IPS-15b (cell line): ENCODE data around the gene CHP2.
"Not testable (repeated sequence)": the region's sequence is repeated elsewhere in the genome, so short reads cannot be mapped to it uniquely, and the experiment has no call there.

Experiments
- H3K27me3 ChIP-seq: one replicate; pipeline ENCODE4 v1.6.1; 2013; ENCODE audit warnings: low read length; ENCODE audit not compliant: control insufficient read depth, insufficient read depth
- H3K36me3 ChIP-seq: one replicate; pipeline ENCODE4 v1.6.1; 2013; ENCODE audit warnings: low read length; ENCODE audit not compliant: control insufficient read depth, insufficient read depth
- H3K4me1 ChIP-seq: one replicate; pipeline ENCODE4 v1.6.1; 2013; ENCODE audit warnings: mild to moderate bottlenecking, low read length; ENCODE audit not compliant: control insufficient read depth, insufficient read depth
- H3K4me3 ChIP-seq: one replicate; pipeline ENCODE4 v1.5.1; 2013; ENCODE audit warnings: low read depth, low read length
- H3K9ac ChIP-seq: one replicate; pipeline ENCODE4 v1.6.1; 2013; ENCODE audit warnings: low read depth, mild to moderate bottlenecking, low read length
- H3K9me3 ChIP-seq: one replicate; pipeline ENCODE4 v1.6.1; 2013; ENCODE audit warnings: mild to moderate bottlenecking, low read length; ENCODE audit not compliant: control insufficient read depth, insufficient read depth

CHP2 gene

GRCh38 chr16:23724785-23725131 lies 30.1 kb upstream of the CHP2 start:
- H3K9me3 ChIP-seq = no peaks in the 10 kb centered on the region
- H3K4me1 ChIP-seq = no peaks in the 10 kb centered on the region
- H3K9ac ChIP-seq = no peak overlapping the region
- H3K36me3 ChIP-seq = no peaks in the 10 kb centered on the region
- no peaks in the 10 kb centered on the region for H3K27me3 ChIP-seq
- H3K4me3 ChIP-seq = no peak overlapping the region

- no peaks in the 10 kb centered on the region for H3K27me3 ChIP-seq
- H3K4me3 ChIP-seq = no peak overlapping the region
- H3K4me1 ChIP-seq = no peaks in the 10 kb centered on the region
- no peak overlapping the region for H3K9ac ChIP-seq
- no peaks in the 10 kb centered on the region for H3K9me3 ChIP-seq
- no peaks in the 10 kb centered on the region for H3K36me3 ChIP-seq
These were observed 28.1 kb upstream of the CHP2 start for GRCh38 chr16:23726710-23727109.

- no peaks in the 10 kb centered on the region for H3K9me3 ChIP-seq
These were observed 26.7 kb upstream of the CHP2 start for GRCh38 chr16:23728112-23728477.

GRCh38 chr16:23729503-23730424 lies 25.1 kb upstream of the CHP2 start:
- Histone ChIP-seq H3K27me3 (no peaks in the 10 kb centered on the region), H3K4me1 (no peaks in the 10 kb centered on the region), H3K9ac (no peak overlapping the region), H3K36me3 (no peaks in the 10 kb centered on the region), H3K4me3 (no peak overlapping the region), H3K9me3 (no peaks in the 10 kb centered on the region)

More at GRCh38 chr16:23728112-23728477, 26.7 kb upstream of the CHP2 start:
- no peak overlapping the region for H3K4me3 ChIP-seq
- H3K36me3 ChIP-seq = no peaks in the 10 kb centered on the region
- H3K27me3 ChIP-seq = no peaks in the 10 kb centered on the region
- no peak overlapping the region for H3K9ac ChIP-seq
- H3K4me1 ChIP-seq = no peaks in the 10 kb centered on the region

DNA sequence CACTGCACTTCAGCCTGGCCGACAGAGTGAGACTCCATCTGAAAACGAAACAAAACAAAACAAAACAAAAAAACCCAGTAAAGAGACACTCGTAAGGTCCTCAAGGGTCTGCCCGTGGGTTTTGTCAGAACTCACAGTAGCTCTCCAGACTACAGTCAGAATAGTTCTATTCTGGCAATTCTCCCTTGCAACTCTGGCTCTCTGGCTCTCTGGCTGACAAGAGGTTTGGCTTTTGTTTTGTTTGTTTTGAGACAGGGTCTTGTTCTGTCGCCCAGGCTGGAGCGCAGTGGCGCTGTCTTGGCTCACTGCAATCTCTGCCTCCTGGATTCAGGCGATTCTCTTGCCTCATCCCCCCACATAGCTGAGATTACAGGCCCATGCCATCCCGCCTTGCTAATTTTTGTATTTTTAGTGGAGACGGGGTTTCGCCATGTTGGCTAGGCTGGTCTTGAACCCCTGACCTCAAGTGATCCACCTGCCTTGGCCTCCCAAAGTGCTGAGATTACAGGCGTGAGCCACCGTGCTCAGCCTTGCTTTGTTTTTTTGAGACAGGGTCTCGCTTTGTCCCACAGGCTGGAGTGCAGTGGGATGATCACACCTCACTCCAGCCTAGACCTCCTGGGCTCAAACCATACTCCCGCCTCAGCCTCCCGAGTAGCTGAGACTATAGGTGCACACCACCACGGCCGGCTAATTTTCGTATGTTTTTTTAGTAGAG lies 20.5 kb upstream of the CHP2 start:
- Histone ChIP-seq H3K9me3 (no peaks in the 10 kb centered on the region), H3K36me3 (no peaks in the 10 kb centered on the region), H3K4me3 (no peak overlapping the region), H3K9ac (no peak overlapping the region), H3K27me3 (no peaks in the 10 kb centered on the region), H3K4me1 (no peaks in the 10 kb centered on the region)

DNA sequence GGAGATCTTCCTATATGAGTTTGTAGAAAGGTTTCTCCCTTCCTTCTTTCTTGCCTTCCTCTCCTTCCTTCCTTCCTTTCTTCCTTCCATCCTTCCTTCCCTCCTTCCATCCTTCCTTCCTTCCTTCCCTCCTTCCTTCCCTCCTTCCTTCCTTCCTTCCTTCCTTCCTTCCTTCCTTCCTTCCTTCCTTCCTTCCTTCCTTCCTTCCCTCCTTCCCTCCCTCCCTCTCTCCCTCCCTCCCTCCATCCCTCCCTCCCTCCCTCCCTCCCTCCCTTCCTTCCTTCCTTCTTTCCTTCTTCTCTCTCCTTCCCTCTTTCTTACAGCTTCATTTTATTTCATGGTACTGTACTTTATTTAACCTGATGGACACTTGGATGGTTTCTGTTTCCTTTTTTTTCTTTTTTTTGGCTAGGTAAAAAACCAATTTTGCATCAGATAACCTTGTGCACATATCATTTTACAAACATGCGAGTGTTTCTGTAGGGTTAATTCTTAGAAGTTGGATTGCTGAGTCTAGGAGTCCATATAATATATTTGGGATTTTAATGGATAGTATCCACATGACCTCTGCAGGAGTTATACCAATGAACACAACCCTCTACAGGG lies 17.3 kb upstream of the CHP2 start:
- H3K4me1 ChIP-seq, H3K27me3 ChIP-seq, H3K9me3 ChIP-seq, H3K9ac ChIP-seq, H3K36me3 ChIP-seq, H3K4me3 ChIP-seq: not testable (repeated sequence)

GRCh38 chr16:23739516-23739915 lies 15.3 kb upstream of the CHP2 start:
- no peak overlapping the region for H3K9ac ChIP-seq

DNA sequence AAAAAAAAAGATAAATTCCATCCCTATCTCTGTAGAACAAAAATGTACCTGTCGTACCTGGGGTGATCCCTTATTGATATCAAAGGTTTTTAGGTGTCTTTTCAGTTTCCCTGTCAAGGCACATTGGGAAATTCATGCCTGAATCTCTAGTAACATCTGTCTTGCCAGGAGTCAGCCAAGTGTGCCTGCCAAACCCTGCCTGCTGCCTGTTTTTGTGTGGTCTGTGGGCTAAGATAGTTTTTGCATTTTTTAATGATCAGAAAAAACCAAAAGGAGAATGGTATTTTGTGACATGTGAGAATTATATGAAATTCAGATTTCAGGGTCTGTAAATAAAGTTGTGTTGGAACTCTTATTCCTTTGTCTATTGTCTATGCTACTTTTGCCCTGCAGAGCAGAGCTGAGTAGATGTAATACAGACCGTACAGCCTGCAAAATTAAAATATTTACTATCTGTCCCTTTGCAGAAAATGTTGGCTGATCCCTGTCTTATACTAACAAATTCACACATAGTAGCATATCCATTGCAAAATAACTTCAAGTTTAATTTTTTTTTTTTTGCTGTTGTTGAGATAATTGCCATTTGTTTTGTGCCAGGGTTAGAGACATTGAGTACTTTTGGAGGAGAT lies 13.0 kb upstream of the CHP2 start:
- no peaks in the 10 kb centered on the region for H3K4me1 ChIP-seq
- H3K9me3 ChIP-seq = no peaks in the 10 kb centered on the region
- peaks cover 3% of the 10 kb centered on the region for H3K27me3 ChIP-seq
- no peak overlapping the region for H3K9ac ChIP-seq
- no peaks in the 10 kb centered on the region for H3K36me3 ChIP-seq
- no peak overlapping the region for H3K4me3 ChIP-seq

More at GRCh38 chr16:23739516-23739915, 15.3 kb upstream of the CHP2 start:
- H3K27me3 ChIP-seq = peaks cover 1% of the 10 kb centered on the region
- no peaks in the 10 kb centered on the region for H3K4me1 ChIP-seq
- no peaks in the 10 kb centered on the region for H3K36me3 ChIP-seq
- H3K9me3 ChIP-seq = no peaks in the 10 kb centered on the region
- H3K4me3 ChIP-seq = no peak overlapping the region

- Histone ChIP-seq H3K9me3 (no peaks in the 10 kb centered on the region), H3K9ac (no peak overlapping the region), H3K4me1 (no peaks in the 10 kb centered on the region), H3K4me3 (no peak overlapping the region), H3K36me3 (no peaks in the 10 kb centered on the region), H3K27me3 (peaks cover 3% of the 10 kb centered on the region)
These were observed 12.1 kb upstream of the CHP2 start for GRCh38 chr16:23742766-23743165.

DNA sequence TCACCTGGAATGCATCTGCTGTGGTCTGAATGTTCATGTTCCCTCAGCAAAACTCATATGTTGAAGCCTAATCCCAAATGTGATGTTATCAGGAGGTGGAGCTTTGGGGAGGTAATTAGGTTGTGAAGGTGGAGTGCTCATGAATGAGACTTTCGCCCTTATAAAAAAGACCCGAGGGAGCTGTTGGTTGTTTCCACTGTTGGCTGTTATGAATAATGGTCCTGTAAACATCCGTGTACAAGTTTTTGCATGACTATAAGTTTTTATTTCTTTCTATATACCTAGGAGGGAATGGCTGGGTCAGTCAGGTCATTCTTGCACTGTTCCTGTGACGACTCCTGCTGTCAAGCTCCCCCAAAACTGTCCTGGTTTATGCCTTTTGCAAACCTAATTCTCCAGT lies 9.6 kb upstream of the CHP2 start:
- H3K36me3 ChIP-seq = no peaks in the 10 kb centered on the region
- peaks cover 3% of the 10 kb centered on the region for H3K27me3 ChIP-seq
- no peaks in the 10 kb centered on the region for H3K9me3 ChIP-seq
- H3K4me3 ChIP-seq = no peak overlapping the region
- no peaks in the 10 kb centered on the region for H3K4me1 ChIP-seq
- no peak overlapping the region for H3K9ac ChIP-seq

DNA sequence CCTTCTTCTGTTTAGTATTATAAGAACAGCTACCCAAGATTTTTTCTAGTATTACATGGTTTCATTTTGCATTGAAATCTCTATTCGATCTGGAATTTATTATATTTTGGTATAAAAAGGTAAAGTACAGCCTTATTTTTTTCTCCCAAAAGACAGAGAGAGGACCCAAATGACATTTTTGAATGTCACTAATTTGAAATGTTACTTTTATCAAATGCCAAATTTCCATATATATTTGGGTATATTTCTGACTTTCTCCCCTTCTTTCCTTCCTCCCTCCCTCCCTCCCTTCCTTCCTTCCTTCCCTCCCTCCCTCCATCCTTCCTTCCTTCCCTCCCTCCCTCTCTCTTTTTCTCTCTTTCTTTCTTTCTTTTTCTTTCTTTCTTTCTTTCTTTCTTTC lies 6.2 kb upstream of the CHP2 start:
- Histone ChIP-seq H3K9ac (no peak overlapping the region), H3K4me1 (no peaks in the 10 kb centered on the region), H3K27me3 (peaks cover 5% of the 10 kb centered on the region), H3K4me3 (no peak overlapping the region), H3K9me3 (no peaks in the 10 kb centered on the region), H3K36me3 (no peaks in the 10 kb centered on the region)
